ENCODE data around the gene CDKN2B-AS1. TPM values are rescaled to one million over a fixed set of nuclear protein-coding genes. Genes with fewer than 3 reads are reported as not detected.

Gene CDKN2B-AS1
- total RNA-seq, 1 experiment from 2014 or later: not detected

DNA sequence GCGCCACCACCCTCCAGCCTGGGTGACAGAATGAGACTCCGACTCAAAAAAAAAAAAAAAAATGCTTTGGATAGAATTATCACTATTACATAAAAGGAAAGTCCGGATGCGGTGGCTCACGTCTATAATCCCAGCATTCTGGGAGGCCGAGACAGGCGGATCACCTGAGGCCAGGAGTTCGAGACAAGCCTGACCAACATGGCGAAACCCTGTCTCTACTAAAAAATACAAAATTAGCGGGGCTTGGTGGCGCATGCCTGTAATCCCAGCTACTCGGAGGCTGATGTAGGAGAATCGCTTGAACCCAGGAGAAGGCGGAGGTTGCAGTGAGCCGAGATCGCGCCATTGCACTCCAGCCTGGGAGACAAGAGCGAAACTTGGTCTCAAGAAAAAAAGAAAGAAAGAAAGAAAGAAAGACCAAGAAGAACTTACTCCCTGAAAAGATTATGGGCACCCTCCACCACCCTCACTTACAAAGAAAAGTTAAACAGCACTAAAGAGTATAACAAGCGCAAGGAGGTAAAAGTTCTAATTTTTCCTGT, 18.2 kb upstream of the CDKN2B-AS1 start:
- in situ Hi-C loops (cut with HindIII; ENCODE audit: low sequenced_read_pairs): no loop called here
- DNase-seq (ENCODE audit: low spot score): no peak

- in situ Hi-C loops (cut with HindIII; ENCODE audit: low sequenced_read_pairs): no loop called here
- DNase-seq (ENCODE audit: low spot score): no peak
Measured at GRCh38 chr9:21982391-21982790, 12.2 kb upstream of the CDKN2B-AS1 start.

- DNase-seq (ENCODE audit: low spot score): no peak
- in situ Hi-C loops (cut with HindIII; ENCODE audit: low sequenced_read_pairs): no loop called here
Measured at GRCh38 chr9:21982861-21983560, 11.6 kb upstream of the CDKN2B-AS1 start.

GRCh38 chr9:21983561-21983935, 11.0 kb upstream of the CDKN2B-AS1 start:
- no peak for DNase-seq (ENCODE audit: low spot score)
- in situ Hi-C loops (cut with HindIII; ENCODE audit: low sequenced_read_pairs): no loop called here

DNA sequence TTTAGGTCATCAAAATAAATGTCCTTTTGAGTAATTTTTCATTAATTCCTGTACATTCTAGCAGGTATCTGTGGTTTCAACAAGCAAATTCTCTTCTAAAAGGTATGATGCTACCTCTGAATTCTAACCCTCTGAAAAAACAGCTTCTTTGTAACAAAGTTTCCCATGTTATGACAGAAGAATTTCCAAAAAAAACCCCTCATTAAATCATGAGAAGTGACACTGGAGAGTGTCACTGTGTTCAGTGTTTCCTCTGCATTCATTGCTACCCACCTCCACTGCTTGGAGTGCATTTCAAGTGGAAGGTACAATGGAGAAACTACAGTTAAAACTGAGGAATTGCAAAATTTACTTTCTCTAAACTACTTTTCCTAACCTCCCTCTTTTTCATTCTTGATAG, 10.5 kb upstream of the CDKN2B-AS1 start:
- in situ Hi-C loops (cut with HindIII; ENCODE audit: low sequenced_read_pairs): no loop called here
- no peak for DNase-seq (ENCODE audit: low spot score)

DNA sequence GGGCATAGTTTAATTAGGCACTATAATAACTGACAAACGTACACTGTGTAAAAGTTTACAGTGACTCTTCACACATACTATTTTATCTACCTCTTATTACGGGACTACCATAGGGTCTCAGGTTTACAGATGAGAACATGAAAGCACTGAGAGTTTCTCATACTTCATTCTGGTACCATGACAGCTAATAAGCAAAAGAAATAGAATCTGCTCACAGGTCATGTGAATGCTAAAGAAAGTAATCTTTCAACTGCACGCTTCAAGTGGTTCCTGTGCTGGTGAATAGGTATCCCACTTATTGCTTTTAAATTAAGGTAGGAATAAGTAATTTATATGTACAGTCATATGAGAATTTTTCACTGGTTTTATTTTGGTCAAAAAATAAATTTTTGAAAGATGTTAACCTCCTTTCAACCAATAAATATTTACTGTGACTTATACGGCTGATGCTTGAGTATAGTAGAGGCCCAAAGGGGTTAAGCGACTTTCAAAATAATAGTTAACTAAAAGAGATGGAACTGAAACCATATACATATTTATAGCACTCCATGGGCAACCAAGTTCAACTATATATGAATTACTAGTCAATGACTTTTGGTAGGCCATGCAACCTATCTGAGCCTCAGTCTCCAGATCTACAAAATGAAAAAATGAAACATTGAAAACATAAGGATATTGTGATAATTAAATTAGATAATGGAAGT, 8.5 kb upstream of the CDKN2B-AS1 start:
- DNase-seq (ENCODE audit: low spot score): no peak
- in situ Hi-C loops (cut with HindIII; ENCODE audit: low sequenced_read_pairs): no loop called here

DNA sequence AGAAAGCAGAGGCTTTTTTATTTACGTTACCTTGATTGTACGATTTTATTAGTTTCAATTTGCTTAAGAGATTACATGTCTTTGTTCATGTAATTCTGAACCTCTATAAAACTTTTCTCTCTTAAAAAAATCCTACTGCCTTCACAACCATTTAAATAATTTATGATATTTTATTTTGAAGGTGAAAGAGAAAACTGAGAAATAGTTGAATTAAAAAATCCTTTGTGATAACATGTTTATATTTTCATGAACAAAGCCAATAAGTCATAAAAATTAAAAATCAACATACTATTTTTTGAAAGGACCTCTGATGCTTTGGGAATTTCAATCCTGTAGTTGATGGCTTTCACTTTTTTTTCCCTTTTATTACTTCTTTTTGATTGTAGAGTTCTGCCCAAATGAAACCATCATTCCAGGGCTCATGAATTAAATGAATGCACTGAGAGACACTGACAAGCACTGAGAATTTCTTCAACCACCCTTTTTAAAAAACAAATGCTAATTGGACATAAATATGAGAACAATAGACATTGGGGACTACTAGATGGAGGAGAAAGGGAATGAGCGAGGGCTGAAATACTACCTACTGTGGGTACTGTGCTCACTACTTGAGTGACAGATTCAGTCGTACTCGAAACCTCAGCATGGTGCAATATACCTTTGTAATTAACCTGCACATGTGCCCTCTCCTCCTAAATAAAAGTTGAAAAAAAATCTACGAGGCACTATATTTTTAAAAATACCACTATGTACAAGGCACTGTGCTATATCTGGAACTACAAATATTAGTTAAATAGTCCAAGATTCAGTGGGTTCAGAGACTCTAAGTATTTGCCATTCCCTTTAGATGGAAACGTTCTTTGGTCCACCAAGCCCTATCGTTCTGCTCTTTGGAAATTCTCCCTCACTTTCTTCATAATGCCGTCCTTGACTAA, 6.3 kb upstream of the CDKN2B-AS1 start:
- no peak for DNase-seq (ENCODE audit: low spot score)
- in situ Hi-C loops (cut with HindIII; ENCODE audit: low sequenced_read_pairs): no loop called here

DNA sequence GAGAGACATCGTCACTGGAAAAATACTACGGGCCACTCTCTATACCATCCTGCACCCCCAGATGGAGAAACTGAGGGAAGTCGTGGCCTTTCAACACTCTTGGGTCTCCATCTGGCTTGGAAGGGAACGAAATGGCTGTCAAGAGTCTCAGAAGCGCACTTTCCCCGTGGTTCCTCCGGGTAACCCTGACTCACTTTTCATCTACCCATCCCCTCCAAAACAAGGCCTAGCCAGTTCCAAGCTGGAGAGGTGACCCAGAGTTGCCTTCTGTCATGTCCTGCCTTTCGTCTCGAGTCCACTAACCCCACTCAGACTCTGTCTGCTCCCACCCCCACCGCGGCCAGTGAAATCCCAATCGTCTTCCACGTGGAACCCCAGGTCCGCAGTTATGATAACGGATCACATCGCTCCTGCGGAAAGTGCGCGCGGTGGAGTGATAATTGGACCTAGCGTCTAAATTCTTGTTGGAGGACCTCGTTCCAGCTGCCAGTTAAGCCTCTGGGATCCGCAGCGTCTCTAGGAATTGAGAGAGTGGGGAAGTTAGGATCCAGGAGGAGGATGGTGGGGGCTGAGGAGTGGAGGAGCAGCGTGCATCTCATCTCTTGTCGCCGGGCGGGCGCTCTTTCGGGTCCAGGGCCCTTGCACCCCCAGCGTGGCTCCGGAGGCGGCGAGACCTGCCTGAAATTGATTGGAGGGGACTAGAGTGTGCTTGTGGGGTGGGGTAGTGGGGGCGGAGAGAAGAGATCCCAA, 5.0 kb upstream of the CDKN2B-AS1 start:
- in situ Hi-C loops (cut with HindIII; ENCODE audit: low sequenced_read_pairs): no loop called here

GRCh38 chr9:21991072-21991959, 3.3 kb upstream of the CDKN2B-AS1 start:
- in situ Hi-C loops (cut with HindIII; ENCODE audit: low sequenced_read_pairs): no loop called here
- no peak for DNase-seq (ENCODE audit: low spot score)

More for the DNA sequence above, 5.0 kb upstream of the CDKN2B-AS1 start:
- DNase-seq (ENCODE audit: low spot score): no peak

GRCh38 chr9:21993007-21993406, 1.6 kb upstream of the CDKN2B-AS1 start:
- in situ Hi-C loops (cut with HindIII; ENCODE audit: low sequenced_read_pairs): no loop called here
- no peak for DNase-seq (ENCODE audit: low spot score)

GRCh38 chr9:21993893-21994555, 567 bp upstream of the CDKN2B-AS1 start, which contains the start of gene CDKN2A:
CDKN2A (minus strand) TSS chr9:21994392.
- no peak for DNase-seq (ENCODE audit: low spot score)
- in situ Hi-C loops (cut with HindIII; ENCODE audit: low sequenced_read_pairs): no loop called here

DNA sequence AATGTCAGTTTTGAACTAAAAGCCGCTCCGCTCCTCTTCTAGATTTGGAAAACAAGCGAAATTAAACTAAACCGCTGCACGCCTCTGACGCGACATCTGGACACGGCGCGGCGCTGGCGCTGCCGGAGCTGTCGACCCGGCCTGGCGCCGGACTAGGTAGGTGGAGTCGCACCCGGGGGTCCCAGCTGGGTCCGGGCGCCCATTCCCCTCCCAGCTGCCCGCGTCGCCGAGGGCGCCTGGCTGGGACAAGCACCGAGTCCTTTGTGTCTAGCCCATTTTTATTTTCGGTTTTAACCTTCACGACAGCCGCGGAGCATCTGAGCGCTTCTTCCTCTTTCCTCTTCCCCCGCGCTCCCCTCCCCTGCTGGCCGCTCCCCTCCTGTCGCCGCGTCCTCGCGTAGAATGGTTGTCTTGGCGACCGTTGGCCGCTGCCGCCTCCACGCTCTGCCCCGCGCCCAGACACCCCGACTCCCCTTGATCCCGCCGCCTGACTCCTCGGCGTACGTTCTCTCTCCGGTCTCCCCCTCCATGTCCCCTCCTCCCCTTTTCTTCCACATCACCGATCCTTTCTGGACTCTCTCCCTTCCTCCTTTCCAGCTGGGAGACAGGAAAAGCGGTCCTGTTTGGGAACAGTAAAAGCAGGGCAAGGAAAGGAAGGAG, 545 bp downstream of the CDKN2B-AS1 start:
- DNase-seq (ENCODE audit: low spot score): no peak
- in situ Hi-C loops (cut with HindIII; ENCODE audit: low sequenced_read_pairs): no loop called here

DNA sequence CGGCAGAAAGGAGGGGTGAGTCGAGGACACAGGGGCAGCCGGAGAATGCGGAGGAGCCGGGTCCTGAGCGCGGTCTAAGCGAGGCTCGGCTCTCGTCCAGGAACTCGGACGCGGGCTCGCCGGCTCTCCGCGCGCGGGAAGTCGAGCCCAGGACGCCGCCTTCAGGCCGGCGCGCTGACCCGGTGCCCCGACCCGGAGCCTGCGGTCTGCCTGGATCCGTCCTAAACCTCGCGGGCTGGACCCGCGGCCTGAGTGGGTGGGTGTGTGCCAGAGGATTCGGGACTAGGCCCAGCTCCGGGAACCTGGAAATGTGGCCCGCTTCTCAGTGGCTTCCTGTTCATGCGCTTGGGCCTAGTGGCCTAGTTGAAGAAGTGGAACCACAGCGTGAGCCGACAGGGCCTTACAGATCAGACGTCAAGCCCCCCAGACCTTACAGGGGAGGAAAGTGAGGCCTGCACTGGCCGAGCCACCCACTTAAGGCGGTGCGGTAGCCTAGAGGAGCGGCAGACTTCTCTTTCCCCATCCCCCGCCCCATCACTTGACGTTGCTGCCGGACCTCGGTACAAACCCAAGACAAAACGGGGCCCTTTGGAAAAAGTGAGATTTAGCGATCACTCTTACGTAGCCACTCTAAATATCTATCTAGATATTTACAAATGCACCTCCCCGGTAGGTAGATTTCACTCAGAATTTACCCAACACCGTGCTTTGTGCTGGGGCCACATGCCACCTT, 1.2 kb downstream of the CDKN2B-AS1 start:
- in situ Hi-C loops (cut with HindIII; ENCODE audit: low sequenced_read_pairs): no loop called here
- no peak for DNase-seq (ENCODE audit: low spot score)

GRCh38 chr9:21996438-21996837, 1.8 kb downstream of the CDKN2B-AS1 start:
- in situ Hi-C loops (cut with HindIII; ENCODE audit: low sequenced_read_pairs): no loop called here

DNA sequence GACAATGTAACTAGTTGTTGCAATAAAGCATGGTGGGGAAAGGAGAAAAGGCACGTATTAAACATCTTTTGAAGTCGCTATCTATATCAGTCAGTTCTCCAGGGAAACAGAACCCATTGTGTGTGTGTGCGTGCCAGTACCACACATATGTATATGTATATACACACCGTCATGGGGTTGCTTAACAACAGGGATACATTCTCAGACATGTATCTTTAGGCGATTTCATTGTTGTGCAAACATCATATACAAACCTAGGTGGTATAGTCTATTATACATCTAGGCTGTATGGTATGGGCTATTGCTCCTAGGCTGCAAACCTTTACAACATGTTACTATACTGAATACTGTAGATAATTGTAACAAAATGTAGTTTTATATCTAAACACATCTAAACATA, 2.3 kb downstream of the CDKN2B-AS1 start:
- in situ Hi-C loops (cut with HindIII; ENCODE audit: low sequenced_read_pairs): no loop called here
- DNase-seq (ENCODE audit: low spot score): no peak

More at GRCh38 chr9:21996438-21996837, 1.8 kb downstream of the CDKN2B-AS1 start:
- no peak for DNase-seq (ENCODE audit: low spot score)

GRCh38 chr9:21997480-21997879, 2.9 kb downstream of the CDKN2B-AS1 start:
- in situ Hi-C loops (cut with HindIII; ENCODE audit: low sequenced_read_pairs): no loop called here
- no peak for DNase-seq (ENCODE audit: low spot score)

All from G401 (cell line).